CD4-positive, alpha-beta T cell (primary cell): ENCODE data around the gene TNP2. TPM values are rescaled to one million over a fixed set of nuclear protein-coding genes. Genes with fewer than 3 reads are reported as not detected.

Source experiments
- ATAC-seq: fragments of 200-7000 bp; cut with Tn5 transposase; one replicate; pipeline ENCODE4 v1.10.0; 2022; ENCODE audit warnings: mild to moderate bottlenecking; ENCODE audit not compliant: poor library complexity
- CTCF ChIA-PET: fragments of 350-600 bp; sonication (Branson Sonifier 250); formaldehyde crosslinking; loops from one replicate; lab custom pipeline; 2021; ENCODE audit warnings: antibody characterized with exemption, inconsistent platforms; lab: Charles Lee
- POLR2A ChIA-PET: fragments of 350-600 bp; sonication (Branson Sonifier 250); formaldehyde crosslinking; loops from one replicate; lab custom pipeline; 2021; ENCODE audit warnings: antibody characterized with exemption, inconsistent platforms; lab: Charles Lee
- DNase-seq, 14 experiments: peaks; one replicate each; pipeline ENCODE4 v3.0.0-alpha.2; 2013 to 2020; ENCODE audit warnings: mixed read lengths in 2 of 14
- H3K27ac ChIP-seq, 2 donors: one replicate each; pipeline versions ENCODE4 v1.5.1 to v1.7.0; 2013; ENCODE audit warnings: low read length in 2 of 2, low read depth in 1 of 2, mild to moderate bottlenecking in 1 of 2
- H3K27me3 ChIP-seq, 2 experiments: 1 replicate in 1 of 2; 2 replicates in 1 of 2; pipeline versions ENCODE4 v1.6.1 to v1.7.0; 2013; ENCODE audit warnings: low read length in 2 of 2, control low read depth in 1 of 2, mild to moderate bottlenecking in 1 of 2, moderate library complexity in 1 of 2; ENCODE audit not compliant: insufficient read depth in 2 of 2, control insufficient read depth in 1 of 2
- H3K36me3 ChIP-seq: one replicate; pipeline ENCODE4 v1.6.1; 2013; ENCODE audit warnings: low read length, control low read depth; ENCODE audit not compliant: insufficient read depth
- H3K4me1 ChIP-seq: one replicate; pipeline ENCODE4 v1.6.1; 2013; ENCODE audit warnings: low read length, control low read depth; ENCODE audit not compliant: insufficient read depth
- H3K4me3 ChIP-seq: one replicate; pipeline ENCODE4 v1.5.1; 2013; ENCODE audit warnings: mild to moderate bottlenecking, low read length, moderate library complexity
- H3K9me3 ChIP-seq, 2 experiments: 1 replicate in 1 of 2; 2 replicates in 1 of 2; pipeline versions ENCODE4 v1.6.1 to v1.7.0; 2013; ENCODE audit warnings: low read length in 2 of 2, mild to moderate bottlenecking in 2 of 2, control low read depth in 1 of 2, moderate library complexity in 1 of 2; ENCODE audit not compliant: control insufficient read depth in 1 of 2, insufficient read depth in 1 of 2
- H3K27ac Mint-ChIP-seq: one replicate; pipeline ENCODE4 v1.8.0; 2020; ENCODE audit warnings: mixed read lengths
- H3K27me3 Mint-ChIP-seq: one replicate; pipeline ENCODE4 v1.8.0; 2021; ENCODE audit warnings: mixed read lengths
- H3K36me3 Mint-ChIP-seq: one replicate; pipeline ENCODE4 v1.8.0; 2021; ENCODE audit warnings: low read depth, mixed read lengths
- H3K4me1 Mint-ChIP-seq: one replicate; pipeline ENCODE4 v1.8.0; 2021; ENCODE audit warnings: low read depth, mixed read lengths
- H3K4me3 Mint-ChIP-seq: one replicate; pipeline ENCODE4 v1.8.0; 2020; ENCODE audit warnings: mild to moderate bottlenecking, mixed read lengths
- H3K9me3 Mint-ChIP-seq: one replicate; pipeline ENCODE4 v1.8.0; 2020; ENCODE audit warnings: mixed read lengths
- intact Hi-C, 2 experiments: fragments of 100-400 bp; cut with DNase I in 1 of 2; cut with micrococcal nuclease in 1 of 2; formaldehyde crosslinking; loops; one replicate each; pipeline versions ENCODE4 v1.15.1 to v1.9.0; 2023 to 2025; cut with DNase I, micrococcal nuclease
- polyA plus RNA-seq, 2 donors: library from polyadenylated mRNA; unstranded; fragments of 120-200 nt; gene quantifications; one replicate each; pipeline ENCODE4 v1.2.1, GENCODE V29; 2013
- total RNA-seq, 174 experiments: library from RNA in 2 of 174; stranded (reverse) in 2 of 174; gene quantifications; one replicate each; pipeline ENCODE4 v1.2.3 and lab custom pipeline; 2021 to 2026
- TF ChIP-seq, protein P1 (sequence below): fragments of 200-600 bp; IDR thresholded peaks from one replicate; pipeline ENCODE4 v1.8.0; 2022; ENCODE audit warnings: antibody characterized with exemption, mild to moderate bottlenecking

Gene TNP2
- not detected for total RNA-seq
- polyA plus RNA-seq (2013, experiment 1 of 2) = not detected
- 0.08 TPM for polyA plus RNA-seq (2013, experiment 2 of 2)
- 0 to 0.09 (median 0) reads per million in 172 experiments for total RNA-seq (lab: John Stamatoyannopoulos, UW)

DNA sequence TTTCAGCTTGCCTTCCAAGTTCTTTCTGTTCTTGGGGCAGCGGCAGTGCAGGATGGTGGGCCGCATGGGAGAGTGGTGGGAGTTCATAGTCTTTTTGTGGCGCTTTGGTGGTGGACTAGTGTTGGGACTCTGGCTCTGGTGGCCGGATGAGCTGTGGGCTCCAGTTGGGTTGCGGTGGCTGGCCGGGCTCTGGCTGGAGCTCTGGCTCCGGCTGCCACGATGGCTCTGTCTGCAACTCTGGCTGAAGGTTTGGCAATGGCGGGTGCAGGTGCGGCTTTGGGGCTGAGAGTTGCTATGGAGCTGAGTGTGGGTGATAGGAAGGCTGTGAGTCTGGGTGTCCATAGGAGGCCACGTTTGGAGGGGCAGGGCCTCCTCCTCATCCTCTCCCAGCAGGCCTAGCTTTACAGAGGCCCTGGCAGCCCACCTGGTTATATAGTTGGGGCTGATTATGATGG lies at the start of gene TNP2:
TSS of gene TNP2 (minus strand) at position 405 of the 455 bp plus-strand sequence. CDS start at position 342, 63 bp downstream.
- ChIA-PET CTCF (no interaction called here), POLR2A (interaction anchor here (1.2 to 2.7 kb wide), 2 partner anchors 11 to 13 kb away, joined by 3 to 17 read pairs; partner anchors contain the start of gene SOCS1)
- DNase-seq (no peak), ATAC-seq (no peak)
- Mint-ChIP-seq H3K4me1 (peaks cover 6% of the 10 kb centered on the region), H3K27me3 (no peaks in the 10 kb centered on the region), H3K4me3 (no peak within 1 kb of the TSS), H3K36me3 (no peaks in the 10 kb centered on the region), H3K27ac (no peak within 1 kb of the TSS), H3K9me3 (no peaks in the 10 kb centered on the region)
- Histone ChIP-seq H3K9me3 (no peaks in the 10 kb centered on the region), H3K4me3 (no peak within 1 kb of the TSS), H3K27me3 (no peaks in the 10 kb centered on the region), H3K27ac (no peak within 1 kb of the TSS), H3K36me3 (no peaks in the 10 kb centered on the region), H3K4me1 (peaks cover 8% of the 10 kb centered on the region)
- TF ChIP-seq, protein P1, sequence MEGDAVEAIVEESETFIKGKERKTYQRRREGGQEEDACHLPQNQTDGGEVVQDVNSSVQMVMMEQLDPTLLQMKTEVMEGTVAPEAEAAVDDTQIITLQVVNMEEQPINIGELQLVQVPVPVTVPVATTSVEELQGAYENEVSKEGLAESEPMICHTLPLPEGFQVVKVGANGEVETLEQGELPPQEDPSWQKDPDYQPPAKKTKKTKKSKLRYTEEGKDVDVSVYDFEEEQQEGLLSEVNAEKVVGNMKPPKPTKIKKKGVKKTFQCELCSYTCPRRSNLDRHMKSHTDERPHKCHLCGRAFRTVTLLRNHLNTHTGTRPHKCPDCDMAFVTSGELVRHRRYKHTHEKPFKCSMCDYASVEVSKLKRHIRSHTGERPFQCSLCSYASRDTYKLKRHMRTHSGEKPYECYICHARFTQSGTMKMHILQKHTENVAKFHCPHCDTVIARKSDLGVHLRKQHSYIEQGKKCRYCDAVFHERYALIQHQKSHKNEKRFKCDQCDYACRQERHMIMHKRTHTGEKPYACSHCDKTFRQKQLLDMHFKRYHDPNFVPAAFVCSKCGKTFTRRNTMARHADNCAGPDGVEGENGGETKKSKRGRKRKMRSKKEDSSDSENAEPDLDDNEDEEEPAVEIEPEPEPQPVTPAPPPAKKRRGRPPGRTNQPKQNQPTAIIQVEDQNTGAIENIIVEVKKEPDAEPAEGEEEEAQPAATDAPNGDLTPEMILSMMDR = no peak
- intact Hi-C loops = no loop called here

DNA sequence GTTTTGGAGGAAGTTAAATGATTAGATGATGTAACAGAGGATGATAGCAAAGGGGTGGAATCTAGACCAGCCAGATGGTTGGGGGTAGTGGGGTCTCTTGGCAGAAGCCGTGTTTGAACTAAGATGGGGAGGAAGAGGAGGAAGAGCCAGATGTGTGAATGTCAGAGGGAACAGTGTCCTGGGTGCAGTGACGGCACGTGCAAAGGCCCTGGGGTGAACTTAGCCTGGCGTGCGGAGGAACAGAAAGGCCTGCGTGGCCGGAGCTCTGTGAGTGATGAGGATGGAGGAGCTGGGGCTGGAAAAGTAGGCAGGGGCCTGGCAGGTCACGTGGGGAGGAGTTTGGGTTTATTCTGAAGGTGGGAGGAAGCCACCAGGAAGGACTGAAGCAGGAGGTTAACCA lies 49.7 kb upstream of the TNP2 start:
- POLR2A ChIA-PET = interaction anchor here (0.6 kb wide), 1 partner anchor 63 kb away, joined by 3 read pairs; the partner anchor contains the start of gene SOCS1
- Mint-ChIP-seq H3K4me3 (no peak overlapping the region), H3K9me3 (no peaks in the 10 kb centered on the region)

DNA sequence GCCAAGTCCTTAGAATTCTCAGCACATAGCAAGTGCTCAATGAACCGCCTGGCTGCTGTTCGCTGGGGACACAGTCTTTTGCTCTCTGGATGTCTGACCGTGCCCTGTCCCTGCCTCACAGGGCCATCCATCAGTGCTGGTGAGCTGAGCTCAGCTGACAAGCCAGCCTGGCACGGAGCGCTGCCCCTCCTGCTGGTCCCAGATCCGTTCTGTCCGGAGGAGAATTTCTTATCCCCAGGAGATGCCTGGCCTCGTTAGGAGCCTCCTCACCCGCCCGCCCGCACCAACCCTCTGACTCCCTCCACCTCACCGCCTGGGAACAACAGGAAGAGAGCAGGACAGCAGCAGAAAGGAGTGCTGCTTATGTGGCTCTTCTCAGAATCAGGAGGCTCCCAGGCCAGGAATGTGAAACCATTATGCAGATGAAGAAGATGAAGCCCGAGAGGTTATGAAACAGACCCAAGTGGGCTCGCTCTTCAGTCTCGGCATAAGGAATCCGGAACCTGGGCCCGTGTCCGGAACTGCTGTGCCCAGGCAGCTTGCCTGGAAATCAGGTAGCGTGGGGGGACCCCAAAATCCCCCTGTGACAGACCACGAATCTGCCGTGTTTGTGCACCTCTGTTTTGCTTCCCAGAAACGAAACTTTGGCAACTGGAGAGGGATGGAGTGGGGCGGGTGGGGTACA lies 47.3 kb upstream of the TNP2 start:
- TF ChIP-seq, protein P1 = no peak

More for the DNA sequence above, 49.7 kb upstream of the TNP2 start:
- peaks cover 0 to 3% of the 10 kb centered on the region in 2 experiments for H3K9me3 ChIP-seq
- H3K27me3 ChIP-seq = no peaks in the 10 kb centered on the region
- H3K4me1 ChIP-seq = no peaks in the 10 kb centered on the region
- CTCF ChIA-PET = no interaction called here
- no peak for DNase-seq
- no peak overlapping the region for H3K27ac Mint-ChIP-seq
- H3K4me1 Mint-ChIP-seq = peaks cover 4% of the 10 kb centered on the region
- no peaks in the 10 kb centered on the region for H3K36me3 Mint-ChIP-seq
- no peak overlapping the region for H3K27ac ChIP-seq
- no peak for ATAC-seq
- no peaks in the 10 kb centered on the region for H3K36me3 ChIP-seq
- intact Hi-C loops = no loop called here
- no peak overlapping the region for H3K4me3 ChIP-seq
- TF ChIP-seq, protein P1 = no peak
- H3K27me3 Mint-ChIP-seq = no peaks in the 10 kb centered on the region

More for the DNA sequence above, 47.3 kb upstream of the TNP2 start:
- Mint-ChIP-seq H3K9me3 (no peaks in the 10 kb centered on the region), H3K4me3 (no peak overlapping the region), H3K27me3 (no peaks in the 10 kb centered on the region), H3K36me3 (no peaks in the 10 kb centered on the region), H3K4me1 (peaks cover 27% of the 10 kb centered on the region), H3K27ac (no peak overlapping the region)
- H3K27ac ChIP-seq = no peak overlapping the region
- CTCF ChIA-PET = no interaction called here
- H3K4me3 ChIP-seq = no peak overlapping the region
- no peaks in the 10 kb centered on the region for H3K27me3 ChIP-seq
- H3K4me1 ChIP-seq = peaks cover 17% of the 10 kb centered on the region
- intact Hi-C loops = no loop called here
- H3K9me3 ChIP-seq = peaks cover 0 to 3% of the 10 kb centered on the region in 2 experiments
- no peak for DNase-seq
- no peak for ATAC-seq
- POLR2A ChIA-PET = no interaction called here
- H3K36me3 ChIP-seq = no peaks in the 10 kb centered on the region
